Measurements from ENCODE around the gene GPER1. TPM values are rescaled to one million over a fixed set of nuclear protein-coding genes. Genes with fewer than 3 reads are reported as not detected.
A peak's percentile ranks its signal among the peaks of the same experiment; 100 is the strongest.

Gene GPER1
- total RNA-seq, 2 donors from 2014 or later: 4.6 to 6.9 TPM

DNA sequence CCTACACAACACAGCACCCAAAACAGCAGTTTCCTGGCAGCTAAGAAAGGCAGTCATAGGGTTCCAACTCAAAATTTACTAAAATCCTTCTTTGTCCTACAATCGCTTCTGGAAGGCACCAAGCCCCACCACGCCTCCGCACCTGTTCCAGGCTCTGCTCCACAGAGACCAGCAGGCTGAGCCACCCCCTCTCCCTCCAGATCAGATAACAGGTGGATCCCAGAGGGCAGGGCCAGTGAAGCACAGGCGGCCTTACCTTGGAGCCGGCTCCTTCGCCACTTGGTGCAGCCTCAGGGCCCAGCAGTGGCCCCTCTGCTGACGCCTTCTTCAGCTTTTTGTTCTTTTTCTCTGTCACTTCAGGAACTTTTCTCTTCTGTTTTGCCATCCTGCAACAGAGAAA is 39.1 kb downstream of the GPER1 start:
- Histone ChIP-seq H3K36me3 (no peaks in the 10 kb centered on the region), H3K4me3 (no peak overlapping the region), H3K27ac (no peak overlapping the region), H3K4me1 (peaks cover 0 to 27% of the 10 kb centered on the region in 2 donors), H3K27me3 (no peaks in the 10 kb centered on the region), H3K9me3 (peaks cover 0 to 4% of the 10 kb centered on the region in 2 donors)
- TF ChIP-seq CTCF (IDR thresholded peaks at IDR 0.05): no peak
- no peak for DNase-seq (ENCODE audit: low spot score)

DNA sequence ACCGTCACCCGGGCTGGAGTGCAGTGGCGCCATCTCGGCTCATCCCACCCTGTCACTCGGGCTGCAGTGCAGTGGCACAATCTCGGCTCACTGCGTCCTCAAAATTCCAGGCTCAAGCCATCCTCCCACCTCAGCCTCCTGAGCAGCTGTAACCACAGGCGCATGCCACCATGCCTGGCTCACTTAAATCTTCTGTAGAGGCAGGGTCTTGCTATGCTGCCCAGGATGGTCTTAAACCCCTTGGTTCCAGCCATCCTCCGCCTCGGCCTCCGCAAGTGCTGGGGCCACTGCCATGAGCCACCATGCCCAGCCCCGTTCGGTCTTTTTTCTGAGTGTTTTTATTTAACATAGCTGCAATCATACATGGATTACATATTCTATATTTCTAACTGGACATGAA is 41.5 kb downstream of the GPER1 start:
- H3K27me3 ChIP-seq: no peaks in the 10 kb centered on the region
- no peak overlapping the region for H3K4me3 ChIP-seq
- no peak for DNase-seq (ENCODE audit: low spot score)
- H3K27ac ChIP-seq: no peak overlapping the region
- TF ChIP-seq CTCF (IDR thresholded peaks at IDR 0.05): no peak
- H3K4me1 ChIP-seq: peaks cover 0 to 10% of the 10 kb centered on the region in 2 donors
- peaks cover 0 to 7% of the 10 kb centered on the region in 2 donors for H3K9me3 ChIP-seq
- no peaks in the 10 kb centered on the region for H3K36me3 ChIP-seq

GRCh38 chr7:1130021-1130990 is 42.4 kb downstream of the GPER1 start:
- no peak for TF ChIP-seq CTCF (IDR thresholded peaks at IDR 0.05)
- peaks cover 0 to 2% of the 10 kb centered on the region in 2 donors for H3K4me1 ChIP-seq
- H3K4me3 ChIP-seq: no peak overlapping the region
- no peak overlapping the region for H3K27ac ChIP-seq
- H3K9me3 ChIP-seq: peaks cover 0 to 7% of the 10 kb centered on the region in 2 donors
- H3K27me3 ChIP-seq: no peaks in the 10 kb centered on the region
- H3K36me3 ChIP-seq: no peaks in the 10 kb centered on the region
- DNase-seq (ENCODE audit: low spot score): no peak

DNA sequence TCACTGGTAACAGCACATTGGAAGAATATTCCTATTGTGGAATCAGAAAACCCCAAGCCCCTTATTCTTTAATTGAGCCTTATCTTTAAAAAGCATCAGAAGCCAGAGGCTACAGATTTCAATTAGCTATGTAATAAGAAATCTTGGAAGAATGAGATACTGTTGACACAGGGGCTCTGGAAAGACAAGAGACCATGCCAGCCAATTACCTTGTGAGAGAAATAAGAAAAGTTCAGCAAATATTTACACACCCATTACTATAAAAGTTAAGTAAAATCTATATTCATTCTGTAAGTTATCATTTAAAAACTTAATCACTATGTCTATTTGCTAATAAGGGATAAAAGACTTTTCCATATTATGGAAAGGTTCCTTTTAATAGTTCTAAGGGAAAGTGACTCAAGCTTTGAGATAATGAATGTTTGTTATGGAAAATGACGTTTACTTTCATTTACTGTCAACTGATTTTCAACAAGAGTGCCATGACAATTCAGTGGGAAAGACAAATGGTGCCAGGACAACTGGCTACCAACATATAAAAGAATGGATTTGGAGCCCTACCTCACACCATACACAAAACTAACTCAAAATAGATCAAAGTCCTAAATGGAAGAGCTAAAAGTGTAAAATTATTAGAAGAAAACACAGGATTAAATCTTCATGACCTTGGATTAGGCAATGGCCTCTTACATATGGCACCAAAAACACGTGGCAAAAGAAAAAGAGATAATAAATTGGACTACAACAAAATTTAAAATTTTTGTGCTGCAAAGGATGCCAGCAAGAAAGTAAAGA is 43.8 kb downstream of the GPER1 start:
- peaks cover 0 to 7% of the 10 kb centered on the region in 2 donors for H3K9me3 ChIP-seq
- no peaks in the 10 kb centered on the region for H3K27me3 ChIP-seq
- peaks cover 0 to 1% of the 10 kb centered on the region in 2 donors for H3K4me1 ChIP-seq
- TF ChIP-seq CTCF (IDR thresholded peaks at IDR 0.05): no peak
- no peak for DNase-seq (ENCODE audit: low spot score)
- H3K27ac ChIP-seq: no peak overlapping the region
- no peak overlapping the region for H3K4me3 ChIP-seq
- H3K36me3 ChIP-seq: no peaks in the 10 kb centered on the region

DNA sequence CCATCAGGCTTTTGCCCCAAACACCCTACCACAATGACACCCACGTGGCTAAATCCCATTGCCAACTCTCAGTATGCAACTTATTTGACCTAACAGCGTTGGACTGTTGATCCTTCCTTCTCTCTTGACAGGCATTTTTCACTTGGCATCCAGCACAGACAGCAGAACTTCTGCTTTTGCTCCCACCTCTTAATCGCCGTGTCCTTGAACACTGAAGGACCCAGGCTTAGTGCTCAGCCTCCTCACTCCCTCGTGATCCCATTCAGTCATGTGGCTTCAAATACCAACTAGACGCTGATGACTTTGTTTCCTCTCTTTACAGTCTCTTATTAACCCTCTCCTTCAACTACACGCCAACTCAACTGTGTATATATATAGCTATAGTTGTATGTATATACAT is 47.0 kb downstream of the GPER1 start:
- H3K4me1 ChIP-seq: peaks cover 0 to 18% of the 10 kb centered on the region in 2 donors
- no peaks in the 10 kb centered on the region for H3K36me3 ChIP-seq
- no peak overlapping the region for H3K4me3 ChIP-seq
- H3K27ac ChIP-seq: peak overlapping the region; percentile 10 to 45
- DNase-seq (ENCODE audit: low spot score): no peak
- no peaks in the 10 kb centered on the region for H3K27me3 ChIP-seq
- peaks cover 0 to 7% of the 10 kb centered on the region in 2 donors for H3K9me3 ChIP-seq
- no peak for TF ChIP-seq CTCF (IDR thresholded peaks at IDR 0.05)
